Measurements from ENCODE around the gene ANKDD1A. TPM values are rescaled to one million over a fixed set of nuclear protein-coding genes. Genes with fewer than 3 reads are reported as not detected.
A peak's percentile ranks its signal among the peaks of the same experiment; 100 is the strongest.

ANKDD1A gene
- total and polyA plus RNA-seq, 7 experiments from 2014 or later = 0.20 to 9.3 (median 3.4) TPM

GRCh38 chr15:64930019-64930652 is 18.4 kb downstream of the ANKDD1A start:
- peaks cover 0 to 2% (median 0%) of the 10 kb centered on the region in 3 experiments for H3K36me3 ChIP-seq (ENCODE audit: control insufficient read depth in 2 of 3, insufficient read depth in 3 of 3, low read length in 3 of 3)
- H3K9me3 Mint-ChIP-seq = no peaks in the 10 kb centered on the region
- H3K36me3 Mint-ChIP-seq = peaks cover 0 to 12% (median 7%) of the 10 kb centered on the region in 5 donors
- CTCF ChIA-PET = no interaction called here
- H3K9me3 ChIP-seq (ENCODE audit: control insufficient read depth in 2 of 3, low read length in 3 of 3) = no peaks in the 10 kb centered on the region
- peaks cover 0 to 19% (median 0%) of the 10 kb centered on the region in 7 donors for H3K4me1 Mint-ChIP-seq
- H3K4me3 ChIP-seq (ENCODE audit: low read length) = no peak overlapping the region
- intact Hi-C loops (cut with micrococcal nuclease) = no loop called here
- no peaks in the 10 kb centered on the region for H3K27me3 ChIP-seq (ENCODE audit: control insufficient read depth in 2 of 2, insufficient read depth in 2 of 2, low read length in 2 of 2)
- no peak for DNase-seq
- H3K27me3 Mint-ChIP-seq = peaks cover 0 to 3% (median 0%) of the 10 kb centered on the region in 5 donors
- POLR2A ChIA-PET = no interaction called here
- H3K27ac Mint-ChIP-seq = no peak overlapping the region
- no peaks in the 10 kb centered on the region for H3K4me1 ChIP-seq (ENCODE audit: control insufficient read depth in 2 of 2, insufficient read depth in 2 of 2, low read length in 2 of 2)
- no peak for ATAC-seq
- H3K27ac ChIP-seq (ENCODE audit: low read depth, low read length) = no peak overlapping the region
- no peak overlapping the region for H3K4me3 Mint-ChIP-seq

- no peak for DNase-seq
- H3K36me3 ChIP-seq (ENCODE audit: control insufficient read depth in 2 of 3, insufficient read depth in 3 of 3, low read length in 3 of 3) = peaks cover 0 to 2% (median 0%) of the 10 kb centered on the region in 3 experiments
- H3K4me3 Mint-ChIP-seq = no peak overlapping the region
- no peak for ATAC-seq
- ChIA-PET CTCF (no interaction called here), POLR2A (no interaction called here)
- no peak overlapping the region for H3K27ac Mint-ChIP-seq
- intact Hi-C loops (cut with micrococcal nuclease) = no loop called here
- peaks cover 0 to 10% (median 7%) of the 10 kb centered on the region in 5 donors for H3K36me3 Mint-ChIP-seq
- H3K4me3 ChIP-seq (ENCODE audit: low read length) = no peak overlapping the region
- no peak overlapping the region for H3K27ac ChIP-seq (ENCODE audit: low read depth, low read length)
- no peaks in the 10 kb centered on the region for H3K9me3 ChIP-seq (ENCODE audit: control insufficient read depth in 2 of 3, low read length in 3 of 3)
- no peaks in the 10 kb centered on the region for H3K9me3 Mint-ChIP-seq
- H3K4me1 Mint-ChIP-seq = peaks cover 0 to 17% (median 0%) of the 10 kb centered on the region in 7 donors
- no peaks in the 10 kb centered on the region for H3K4me1 ChIP-seq (ENCODE audit: control insufficient read depth in 2 of 2, insufficient read depth in 2 of 2, low read length in 2 of 2)
- peaks cover 0 to 3% (median 0%) of the 10 kb centered on the region in 5 donors for H3K27me3 Mint-ChIP-seq
- H3K27me3 ChIP-seq (ENCODE audit: control insufficient read depth in 2 of 2, insufficient read depth in 2 of 2, low read length in 2 of 2) = no peaks in the 10 kb centered on the region
Observed at GRCh38 chr15:64930778-64931371, 19.2 kb downstream of the ANKDD1A start.

GRCh38 chr15:64931381-64931780 is 19.7 kb downstream of the ANKDD1A start:
- no peaks in the 10 kb centered on the region for H3K4me1 ChIP-seq (ENCODE audit: control insufficient read depth in 2 of 2, insufficient read depth in 2 of 2, low read length in 2 of 2)
- peaks cover 0 to 10% (median 7%) of the 10 kb centered on the region in 5 donors for H3K36me3 Mint-ChIP-seq
- H3K27ac ChIP-seq (ENCODE audit: low read depth, low read length) = no peak overlapping the region
- intact Hi-C loops (cut with micrococcal nuclease) = no loop called here
- POLR2A ChIA-PET = no interaction called here
- H3K36me3 ChIP-seq (ENCODE audit: control insufficient read depth in 2 of 3, insufficient read depth in 3 of 3, low read length in 3 of 3) = peaks cover 0 to 2% (median 0%) of the 10 kb centered on the region in 3 experiments
- CTCF ChIA-PET = no interaction called here
- DNase-seq (no peak), ATAC-seq (no peak)
- no peaks in the 10 kb centered on the region for H3K27me3 ChIP-seq (ENCODE audit: control insufficient read depth in 2 of 2, insufficient read depth in 2 of 2, low read length in 2 of 2)
- no peak overlapping the region for H3K4me3 Mint-ChIP-seq
- H3K4me3 ChIP-seq (ENCODE audit: low read length) = no peak overlapping the region
- peaks cover 0 to 3% (median 0%) of the 10 kb centered on the region in 5 donors for H3K27me3 Mint-ChIP-seq
- H3K4me1 Mint-ChIP-seq = peaks cover 0 to 17% (median 0%) of the 10 kb centered on the region in 7 donors
- no peak overlapping the region for H3K27ac Mint-ChIP-seq
- H3K9me3 Mint-ChIP-seq = no peaks in the 10 kb centered on the region
- H3K9me3 ChIP-seq (ENCODE audit: control insufficient read depth in 2 of 3, low read length in 3 of 3) = no peaks in the 10 kb centered on the region

- no peak for DNase-seq
- H3K4me3 ChIP-seq (ENCODE audit: low read length) = no peak overlapping the region
- Mint-ChIP-seq H3K4me1 (peaks cover 0 to 12% (median 0%) of the 10 kb centered on the region in 7 donors), H3K27me3 (peaks cover 0 to 3% (median 0%) of the 10 kb centered on the region in 5 donors), H3K9me3 (no peaks in the 10 kb centered on the region), H3K27ac (no peak overlapping the region), H3K4me3 (no peak overlapping the region), H3K36me3 (peaks cover 0 to 10% (median 7%) of the 10 kb centered on the region in 5 donors)
- no peaks in the 10 kb centered on the region for H3K9me3 ChIP-seq (ENCODE audit: control insufficient read depth in 2 of 3, low read length in 3 of 3)
- POLR2A ChIA-PET = no interaction called here
- CTCF ChIA-PET = no interaction called here
- H3K4me1 ChIP-seq (ENCODE audit: control insufficient read depth in 2 of 2, insufficient read depth in 2 of 2, low read length in 2 of 2) = no peaks in the 10 kb centered on the region
- no peaks in the 10 kb centered on the region for H3K27me3 ChIP-seq (ENCODE audit: control insufficient read depth in 2 of 2, insufficient read depth in 2 of 2, low read length in 2 of 2)
- H3K27ac ChIP-seq (ENCODE audit: low read depth, low read length) = no peak overlapping the region
- intact Hi-C loops (cut with micrococcal nuclease) = no loop called here
- peaks cover 0 to 2% (median 0%) of the 10 kb centered on the region in 3 experiments for H3K36me3 ChIP-seq (ENCODE audit: control insufficient read depth in 2 of 3, insufficient read depth in 3 of 3, low read length in 3 of 3)
- ATAC-seq = no peak
Observed at GRCh38 chr15:64934023-64934422, 22.3 kb downstream of the ANKDD1A start.

GRCh38 chr15:64938192-64938591 is 26.5 kb downstream of the ANKDD1A start:
- H3K4me3 ChIP-seq (ENCODE audit: low read length) = no peak overlapping the region
- H3K9me3 Mint-ChIP-seq = no peaks in the 10 kb centered on the region

GRCh38 chr15:64942356-64942755 is 30.7 kb downstream of the ANKDD1A start:
- ChIA-PET POLR2A (no interaction called here), CTCF (interaction anchor here (1.0 kb wide), 1 partner anchor 133 kb away, joined by 3 read pairs; no protein-coding TSS in a partner anchor)
- H3K36me3 Mint-ChIP-seq = no peaks in the 10 kb centered on the region
- no peak for ATAC-seq
- H3K27ac Mint-ChIP-seq = peak overlapping the region in 2 of 9 donors; percentile 28 to 37
- no peaks in the 10 kb centered on the region for H3K36me3 ChIP-seq (ENCODE audit: control insufficient read depth in 2 of 3, insufficient read depth in 3 of 3, low read length in 3 of 3)
- no peak overlapping the region for H3K4me3 Mint-ChIP-seq
- H3K27ac ChIP-seq (ENCODE audit: low read depth, low read length) = no peak overlapping the region
- H3K27me3 ChIP-seq (ENCODE audit: control insufficient read depth in 2 of 2, insufficient read depth in 2 of 2, low read length in 2 of 2) = no peaks in the 10 kb centered on the region
- H3K4me1 Mint-ChIP-seq = peaks cover 0 to 6% (median 0%) of the 10 kb centered on the region in 7 donors
- DNase-seq = no peak
- no peak overlapping the region for H3K4me3 ChIP-seq (ENCODE audit: low read length)
- peaks cover 0 to 3% (median 0%) of the 10 kb centered on the region in 5 donors for H3K27me3 Mint-ChIP-seq
- H3K9me3 Mint-ChIP-seq = no peaks in the 10 kb centered on the region
- no peaks in the 10 kb centered on the region for H3K4me1 ChIP-seq (ENCODE audit: control insufficient read depth in 2 of 2, insufficient read depth in 2 of 2, low read length in 2 of 2)
- H3K9me3 ChIP-seq (ENCODE audit: control insufficient read depth in 2 of 3, low read length in 3 of 3) = no peaks in the 10 kb centered on the region
- intact Hi-C loops (cut with micrococcal nuclease) = no loop called here

More at GRCh38 chr15:64938192-64938591, 26.5 kb downstream of the ANKDD1A start:
- Histone ChIP-seq H3K4me1 (ENCODE audit: control insufficient read depth in 2 of 2, insufficient read depth in 2 of 2, low read length in 2 of 2) (no peaks in the 10 kb centered on the region), H3K36me3 (ENCODE audit: control insufficient read depth in 2 of 3, insufficient read depth in 3 of 3, low read length in 3 of 3) (no peaks in the 10 kb centered on the region), H3K27ac (ENCODE audit: low read depth, low read length) (no peak overlapping the region), H3K9me3 (ENCODE audit: control insufficient read depth in 2 of 3, low read length in 3 of 3) (no peaks in the 10 kb centered on the region), H3K27me3 (ENCODE audit: control insufficient read depth in 2 of 2, insufficient read depth in 2 of 2, low read length in 2 of 2) (no peaks in the 10 kb centered on the region)
- DNase-seq (no peak), ATAC-seq (no peak)
- Mint-ChIP-seq H3K4me3 (no peak overlapping the region), H3K27me3 (peaks cover 0 to 3% (median 0%) of the 10 kb centered on the region in 5 donors), H3K4me1 (peaks cover 0 to 6% (median 0%) of the 10 kb centered on the region in 7 donors), H3K36me3 (peaks cover 0 to 5% (median 0%) of the 10 kb centered on the region in 5 donors), H3K27ac (no peak overlapping the region)
- ChIA-PET POLR2A (no interaction called here), CTCF (no interaction called here)
- intact Hi-C loops (cut with micrococcal nuclease) = no loop called here
